A204.1 (cell line): ENCODE data around the gene CUEDC2.

Source experiments
- FAIRE-seq: peaks from 2 replicates; lab custom pipeline; 2012; peaks lifted over from hg19 to GRCh38; lab: Jason Lieb, UNC

CUEDC2 gene

DNA sequence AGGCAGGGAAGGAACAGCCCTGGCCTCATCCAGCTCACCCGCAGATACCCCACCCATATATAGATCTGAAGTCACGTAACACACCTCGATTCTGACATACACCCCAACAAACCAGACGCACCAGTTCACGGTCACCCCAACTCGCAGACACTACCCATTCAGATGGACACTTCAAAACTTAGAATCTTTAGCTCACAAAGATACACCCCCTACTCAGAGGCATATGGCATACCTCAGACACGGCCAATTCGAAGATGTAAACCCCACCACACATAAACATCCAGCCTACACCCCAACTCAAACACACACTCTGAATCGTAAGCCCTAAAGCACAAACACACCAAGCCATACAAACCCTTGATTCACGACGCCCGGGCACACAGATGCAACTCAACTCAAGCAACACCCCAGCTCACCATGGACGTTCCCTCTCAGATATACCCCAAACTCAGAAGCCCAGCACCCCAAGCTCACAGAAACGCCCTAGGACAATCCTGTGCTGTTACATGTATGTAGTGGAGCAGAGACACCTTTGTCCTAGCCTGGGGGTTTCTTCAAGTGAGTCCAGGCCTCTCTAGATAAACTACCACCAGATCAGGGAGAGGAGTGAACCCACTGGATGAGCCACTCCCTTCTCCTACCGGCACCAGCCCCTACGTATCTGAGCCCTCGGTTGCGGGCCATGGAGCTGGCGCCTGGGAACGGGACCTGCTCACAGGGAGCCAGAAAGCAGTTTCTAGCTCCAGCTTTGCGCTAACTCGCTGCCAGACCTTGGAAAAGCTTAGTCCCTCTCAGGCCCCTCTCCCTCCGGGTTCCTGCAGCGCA, 22.6 kb downstream of the CUEDC2 start:
- no peak for FAIRE-seq

GRCh38 chr10:102408728-102409603, 23.4 kb downstream of the CUEDC2 start:
- FAIRE-seq = no peak

GRCh38 chr10:102408131-102408727, 24.1 kb downstream of the CUEDC2 start:
- FAIRE-seq = no peak

DNA sequence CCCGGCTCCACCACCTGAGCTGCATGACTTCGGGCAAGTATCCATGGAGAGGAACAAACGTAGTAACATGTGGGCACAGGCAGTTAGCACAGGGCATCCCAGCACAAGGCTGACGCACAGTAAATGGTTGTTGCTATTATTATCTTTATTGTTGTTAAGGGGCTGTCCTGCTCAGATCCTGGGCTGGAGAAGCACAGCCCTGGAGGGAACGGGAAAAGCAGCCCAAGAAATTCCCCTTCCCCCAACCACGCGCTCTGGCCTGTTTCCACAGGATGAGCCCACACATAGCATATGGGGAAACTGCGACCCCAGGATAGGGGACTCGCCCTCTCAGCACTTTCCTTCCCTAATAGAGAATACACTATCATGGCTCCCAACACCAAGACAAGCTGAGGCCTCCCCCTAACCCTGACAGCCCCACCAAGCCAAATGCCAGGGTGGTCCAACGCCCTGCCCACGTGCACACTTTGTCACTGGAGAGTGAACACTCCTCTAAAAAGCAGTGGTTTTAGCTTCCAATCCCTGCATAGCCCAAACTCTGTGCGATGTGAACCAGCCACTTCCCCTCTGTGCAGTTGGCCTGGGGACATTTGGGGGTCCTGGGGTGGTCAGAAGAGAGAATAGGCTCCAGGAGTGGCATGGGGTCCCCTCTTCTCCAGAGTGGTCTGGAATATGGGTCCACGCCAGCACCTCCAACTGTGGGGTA, 24.8 kb downstream of the CUEDC2 start:
- FAIRE-seq = no peak

- FAIRE-seq = no peak
Measured at GRCh38 chr10:102406815-102407214, 25.6 kb downstream of the CUEDC2 start.

GRCh38 chr10:102405632-102406031, 26.7 kb downstream of the CUEDC2 start:
- FAIRE-seq = no peak

GRCh38 chr10:102405108-102405571, 27.2 kb downstream of the CUEDC2 start:
- FAIRE-seq = no peak

- no peak for FAIRE-seq
Measured at GRCh38 chr10:102404361-102405107, 27.8 kb downstream of the CUEDC2 start.

- FAIRE-seq = no peak
Measured at GRCh38 chr10:102403115-102403514, 29.3 kb downstream of the CUEDC2 start.

- FAIRE-seq = no peak
Measured at GRCh38 chr10:102402512-102402896, 29.9 kb downstream of the CUEDC2 start.

GRCh38 chr10:102401735-102402511, 30.5 kb downstream of the CUEDC2 start:
- no peak for FAIRE-seq

- no peak for FAIRE-seq
Measured at GRCh38 chr10:102401342-102401654, 31.1 kb downstream of the CUEDC2 start.

DNA sequence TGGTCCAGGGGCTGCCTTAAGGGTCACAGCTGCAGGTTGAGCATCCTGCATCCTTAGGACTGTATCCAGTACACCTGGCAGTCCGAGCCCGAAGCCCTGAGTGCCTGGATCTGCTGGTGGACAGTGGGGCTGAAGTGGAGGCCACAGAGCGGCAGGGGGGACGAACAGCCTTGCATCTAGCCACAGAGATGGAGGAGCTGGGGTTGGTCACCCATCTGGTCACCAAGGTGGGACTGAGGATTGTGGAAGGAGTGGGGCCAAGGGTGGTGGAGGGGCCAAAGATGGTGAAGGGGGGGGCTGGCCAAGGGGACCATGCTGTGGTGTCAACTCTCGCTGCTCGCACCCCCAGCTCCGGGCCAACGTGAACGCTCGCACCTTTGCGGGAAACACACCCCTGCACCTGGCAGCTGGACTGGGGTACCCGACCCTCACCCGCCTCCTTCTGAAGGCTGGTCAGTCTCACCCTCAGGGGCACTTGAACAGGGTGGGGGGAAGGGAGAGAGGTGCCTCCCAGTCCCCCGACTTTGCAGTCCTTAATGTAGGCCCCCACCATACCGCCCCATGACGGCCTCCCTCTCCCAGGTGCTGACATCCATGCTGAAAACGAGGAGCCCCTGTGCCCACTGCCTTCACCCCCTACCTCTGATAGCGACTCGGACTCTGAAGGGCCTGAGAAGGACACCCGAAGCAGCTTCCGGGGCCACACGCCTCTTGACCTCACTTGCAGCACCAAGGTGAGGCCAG, 31.6 kb downstream of the CUEDC2 start:
- FAIRE-seq = no peak

GRCh38 chr10:102400076-102400475, 32.3 kb downstream of the CUEDC2 start:
- no peak for FAIRE-seq

DNA sequence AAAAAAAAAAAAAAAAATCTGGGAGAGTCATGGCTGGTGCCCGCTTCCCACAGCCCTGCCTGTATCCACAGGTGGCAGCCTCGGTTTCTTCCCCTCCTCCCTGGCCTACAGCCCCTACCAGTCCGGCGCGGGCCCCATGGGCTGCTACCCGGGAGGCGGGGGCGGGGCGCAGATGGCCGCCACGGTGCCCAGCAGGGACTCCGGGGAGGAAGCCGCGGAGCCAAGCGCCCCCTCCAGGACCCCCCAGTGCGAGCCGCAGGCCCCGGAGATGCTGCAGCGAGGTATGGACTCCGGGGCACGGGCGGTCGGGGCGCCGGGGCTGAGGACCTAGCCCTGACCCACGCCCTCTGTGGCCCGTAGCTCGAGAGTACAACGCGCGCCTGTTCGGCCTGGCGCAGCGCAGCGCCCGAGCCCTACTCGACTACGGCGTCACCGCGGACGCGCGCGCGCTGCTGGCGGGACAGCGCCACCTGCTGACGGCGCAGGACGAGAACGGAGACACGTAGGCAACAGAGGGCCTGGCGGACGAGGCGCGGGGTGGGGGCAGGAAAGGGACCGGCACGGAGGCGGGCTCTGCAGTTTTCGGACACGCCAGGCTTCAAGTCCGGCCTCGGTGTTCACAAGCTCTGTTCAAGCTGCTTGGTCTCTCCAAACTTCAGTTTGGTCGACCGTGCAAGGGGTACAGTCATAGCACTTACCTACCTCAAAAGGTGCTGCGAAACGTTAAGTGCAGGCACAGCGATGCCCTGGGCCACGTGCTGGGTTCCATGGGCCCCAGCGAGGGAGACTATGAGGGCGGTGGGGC, 33.0 kb downstream of the CUEDC2 start:
- no peak for FAIRE-seq

GRCh38 chr10:102398172-102399020, 34.0 kb downstream of the CUEDC2 start:
- FAIRE-seq = no peak

DNA sequence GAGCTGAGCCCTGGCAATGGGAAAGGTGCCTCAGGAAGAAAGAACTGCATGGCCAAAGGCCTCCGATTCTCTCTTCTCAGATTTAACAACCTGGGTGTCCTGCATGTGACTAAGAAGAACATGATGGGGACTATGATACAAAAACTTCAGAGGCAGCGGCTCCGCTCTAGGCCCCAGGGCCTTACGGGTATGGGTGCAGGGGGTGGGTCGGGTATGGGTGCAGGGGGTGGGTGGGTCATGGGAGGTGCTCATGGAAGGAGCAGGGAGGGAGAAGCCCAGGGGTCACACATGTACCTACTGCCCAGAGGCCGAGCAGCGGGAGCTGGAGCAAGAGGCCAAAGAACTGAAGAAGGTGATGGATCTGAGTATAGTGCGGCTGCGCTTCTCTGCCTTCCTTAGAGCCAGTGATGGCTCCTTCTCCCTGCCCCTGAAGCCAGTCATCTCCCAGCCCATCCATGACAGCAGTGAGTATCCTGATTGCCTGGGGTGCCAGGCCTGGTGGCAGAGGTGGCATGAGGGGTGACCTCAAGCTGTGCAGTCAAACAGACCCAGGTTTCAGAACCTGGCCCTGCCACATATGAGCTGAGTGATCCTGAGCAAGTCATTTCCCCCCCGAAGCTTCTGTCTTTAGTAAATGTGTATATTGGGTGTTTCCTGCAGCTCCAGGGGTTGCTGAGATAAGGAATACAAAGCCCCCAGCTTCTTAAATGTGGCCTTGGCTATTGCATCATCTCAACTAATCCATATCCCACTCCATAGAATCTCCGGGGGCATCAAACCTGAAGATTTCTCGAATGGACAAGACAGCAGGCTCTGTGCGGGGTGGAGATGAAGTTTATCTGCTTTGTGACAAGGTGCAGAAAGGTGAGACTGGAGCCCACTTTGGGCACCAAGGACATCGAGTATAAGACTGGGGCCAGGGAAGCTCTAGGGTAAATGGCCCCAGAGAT, 34.9 kb downstream of the CUEDC2 start:
- FAIRE-seq = no peak
